Smooth muscle cell (in vitro differentiated cells): Measurements from ENCODE around the gene ATP7B. TPM values are rescaled to one million over a fixed set of nuclear protein-coding genes. Genes with fewer than 3 reads are reported as not detected.

Source experiments
- DNase-seq: peaks from one replicate; lab custom pipeline; 2025; ENCODE audit not compliant: unreplicated experiment; lab: John Stamatoyannopoulos, UW
- H2AFZ ChIP-seq: fragments of 200-600 bp; sonication (generic); 2 replicates; pipeline ENCODE4 v1.6.0; 2016; ENCODE audit warnings: antibody characterized with exemption, low read depth, mild to moderate bottlenecking
- H3F3A ChIP-seq: fragments of 200-600 bp; sonication (generic); 2 replicates; pipeline ENCODE4 v1.6.0; 2017; ENCODE audit warnings: antibody characterized with exemption, low read depth
- H3K27ac ChIP-seq: fragments of 200-600 bp; sonication (generic); 2 replicates; pipeline ENCODE4 v1.5.1; 2016; ENCODE audit warnings: low read depth, mild to moderate bottlenecking
- H3K27me3 ChIP-seq: fragments of 200-600 bp; sonication (generic); 2 replicates; pipeline ENCODE4 v1.6.1; 2016; ENCODE audit warnings: low read depth, mild to moderate bottlenecking
- H3K36me3 ChIP-seq: fragments of 200-600 bp; sonication (generic); 2 replicates; pipeline ENCODE4 v1.5.1; 2016; ENCODE audit warnings: low read depth
- H3K4me1 ChIP-seq: fragments of 200-600 bp; sonication (generic); 2 replicates; pipeline ENCODE4 v1.5.1; 2016; ENCODE audit warnings: low read depth
- H3K4me2 ChIP-seq: fragments of 200-600 bp; sonication (generic); 2 replicates; pipeline ENCODE4 v1.6.0; 2016; ENCODE audit warnings: mild to moderate bottlenecking
- H3K4me3 ChIP-seq: fragments of 200-600 bp; sonication (generic); 2 replicates; pipeline ENCODE4 v1.5.1; 2016; ENCODE audit warnings: mild to moderate bottlenecking
- H3K79me2 ChIP-seq: fragments of 200-600 bp; sonication (generic); 2 replicates; pipeline ENCODE4 v1.6.0; 2016; ENCODE audit warnings: low read depth, mild to moderate bottlenecking
- H3K9ac ChIP-seq: fragments of 200-600 bp; sonication (generic); 2 replicates; pipeline ENCODE4 v1.6.0; 2016; ENCODE audit warnings: low read depth
- H3K9me3 ChIP-seq: fragments of 200-600 bp; sonication (generic); replicated peaks from 2 replicates; pipeline ENCODE4 v1.5.1; 2016; ENCODE audit warnings: low read depth
- H4K20me1 ChIP-seq: fragments of 200-600 bp; sonication (generic); 2 replicates; pipeline ENCODE4 v1.6.0; 2016; ENCODE audit warnings: low read depth
- CTCF ChIP-seq: fragments of 200-600 bp; sonication (generic); IDR thresholded peaks from 2 replicates; pipeline ENCODE4 v1.5.1; 2017; ENCODE audit warnings: borderline replicate concordance, mild to moderate bottlenecking, antibody characterized with exemption; ENCODE audit not compliant: insufficient read depth, poor library complexity, severe bottlenecking
- whole genome bisulfite sequencing: methylation state at CpG from one replicate; pipeline ENCODE4 v1.1.7; 2016; ENCODE audit warnings: low lambda C conversion rate; 5-methylcytosine and 5-hydroxymethylcytosine counted together
- polyA plus RNA-seq: library from polyadenylated mRNA; unstranded; fragments of >200 nt; fragmentation: Nextera tagmentation; extraction: Ambion mirVana; gene quantifications from 2 replicates; pipeline ENCODE4 v1.2.1, GENCODE V29; 2016
- total RNA-seq: library from RNA; depleted of rRNA; stranded (reverse); fragments of >200 nt; gene quantifications from 2 replicates; pipeline ENCODE4 v1.2.3, GENCODE V29; 2014

ATP7B gene
- total and polyA plus RNA-seq, 2 experiments from 2014 or later, result 10.0 to 23.5 TPM

GRCh38 chr13:51996641-51997040 lies 14.6 kb downstream of the ATP7B start:
- Histone ChIP-seq H2AFZ (no peak overlapping the region), H3F3A (no peaks in the 10 kb centered on the region), H3K27me3 (no peaks in the 10 kb centered on the region), H3K9me3 (no peaks in the 10 kb centered on the region), H3K4me1 (peaks cover 28% of the 10 kb centered on the region), H3K4me3 (no peak overlapping the region), H3K27ac (no peak overlapping the region), H4K20me1 (peaks cover 81% of the 10 kb centered on the region), H3K9ac (no peak overlapping the region), H3K4me2 (no peak overlapping the region), H3K36me3 (no peaks in the 10 kb centered on the region), H3K79me2 (peaks cover 96% of the 10 kb centered on the region)
- no peak for TF ChIP-seq CTCF
- DNase-seq, result no peak
- WGBS, result 91% methylated on average over 4 of the region's 4 CpGs

GRCh38 chr13:51995677-51996551 lies 15.3 kb downstream of the ATP7B start:
- no peak for DNase-seq
- 62% methylated on average over 9 of the region's 9 CpGs for WGBS
- H3K36me3 ChIP-seq, result no peaks in the 10 kb centered on the region
- H2AFZ ChIP-seq, result no peak overlapping the region
- no peak overlapping the region for H3K27ac ChIP-seq
- peaks cover 76% of the 10 kb centered on the region for H4K20me1 ChIP-seq
- no peaks in the 10 kb centered on the region for H3K27me3 ChIP-seq
- H3K79me2 ChIP-seq, result peaks cover 96% of the 10 kb centered on the region
- no peak overlapping the region for H3K9ac ChIP-seq
- no peak for TF ChIP-seq CTCF
- no peaks in the 10 kb centered on the region for H3F3A ChIP-seq
- H3K4me1 ChIP-seq, result peaks cover 28% of the 10 kb centered on the region
- H3K9me3 ChIP-seq, result no peaks in the 10 kb centered on the region
- H3K4me2 ChIP-seq, result no peak overlapping the region
- no peak overlapping the region for H3K4me3 ChIP-seq

GRCh38 chr13:51993713-51994112 lies 17.5 kb downstream of the ATP7B start:
- Histone ChIP-seq H4K20me1 (peaks cover 54% of the 10 kb centered on the region), H3K4me2 (no peak overlapping the region), H3K27ac (no peak overlapping the region), H3K9ac (no peak overlapping the region), H3K36me3 (no peaks in the 10 kb centered on the region), H3K4me3 (no peak overlapping the region), H3K4me1 (peaks cover 25% of the 10 kb centered on the region), H3F3A (no peaks in the 10 kb centered on the region), H3K9me3 (no peaks in the 10 kb centered on the region), H3K27me3 (no peaks in the 10 kb centered on the region), H3K79me2 (peaks cover 97% of the 10 kb centered on the region), H2AFZ (no peak overlapping the region)
- TF ChIP-seq CTCF, result no peak
- WGBS, result 85% methylated on average over 2 of the region's 2 CpGs
- DNase-seq, result no peak
